Kidney (tissue), 14 donors: ENCODE measurements around the gene ABCB8. TPM values are rescaled to one million over a fixed set of nuclear protein-coding genes. Genes with fewer than 3 reads are reported as not detected.
A peak's percentile ranks its signal among the peaks of the same experiment; 100 is the strongest.

Experiments
- DNase-seq, 5 donors: peaks; one replicate each; pipeline ENCODE4 v3.0.0-alpha.2; 2013 to 2020
- FAIRE-seq: peaks from 2 replicates; lab custom pipeline; 2012; peaks lifted over from hg19 to GRCh38; lab: Jason Lieb, UNC
- H3K27ac ChIP-seq, 2 donors: one replicate each; pipeline ENCODE4 v1.7.0; 2013; ENCODE audit warnings: low read depth in 2 of 2, low read length in 2 of 2, inconsistent platforms in 1 of 2
- H3K27me3 ChIP-seq: one replicate; pipeline ENCODE4 v1.7.1; 2013; ENCODE audit warnings: low read length, inconsistent platforms; ENCODE audit not compliant: control insufficient read depth, insufficient read depth
- H3K36me3 ChIP-seq, 3 donors: one replicate each; pipeline versions ENCODE4 v1.7.0 to v1.7.1; 2013; ENCODE audit warnings: low read length in 3 of 3, control low read depth in 1 of 3, inconsistent platforms in 1 of 3; ENCODE audit not compliant: insufficient read depth in 3 of 3, control insufficient read depth in 2 of 3
- H3K4me1 ChIP-seq, 3 donors: one replicate each; pipeline versions ENCODE4 v1.7.0 to v1.7.1; 2013; ENCODE audit warnings: low read length in 3 of 3, inconsistent platforms in 1 of 3, low read depth in 1 of 3; ENCODE audit not compliant: control insufficient read depth in 2 of 3, insufficient read depth in 2 of 3
- H3K4me3 ChIP-seq, 3 donors: one replicate each; pipeline versions ENCODE4 v1.7.0 to v1.8.1; 2013; ENCODE audit warnings: low read length in 3 of 3, control low read depth in 1 of 3, inconsistent platforms in 1 of 3
- H3K9ac ChIP-seq, 3 donors: one replicate each; pipeline versions ENCODE4 v1.7.0 to v1.7.1; 2013; ENCODE audit warnings: low read length in 3 of 3, control low read depth in 1 of 3, inconsistent platforms in 1 of 3
- H3K9me3 ChIP-seq, 3 donors: one replicate each; pipeline versions ENCODE4 v1.7.0 to v1.7.1; 2013; ENCODE audit warnings: low read length in 3 of 3, control low read depth in 1 of 3, inconsistent platforms in 1 of 3; ENCODE audit not compliant: control insufficient read depth in 2 of 3, insufficient read depth in 1 of 3
- CTCF ChIP-seq: IDR thresholded peaks from 3 replicates; pipeline ENCODE4 v1.5.1; 2012; ENCODE audit warnings: mild to moderate bottlenecking, moderate library complexity, borderline replicate concordance; ENCODE audit not compliant: insufficient read depth; ENCODE audit errors: extremely low read depth
- intact Hi-C: fragments of 100-400 bp; cut with DNase I; formaldehyde crosslinking; loops from one replicate; pipeline ENCODE4 v1.11.1; 2022
- polyA plus RNA-seq: library from polyadenylated mRNA; stranded (reverse); fragments of 350-450 nt; fragmentation: Illumina TruSeq; extraction: RNeasy Lipid Tissue Mini Kit (QIAGEN cat#74804); gene quantifications from one replicate; pipeline ENCODE4 v1.2.3, GENCODE V29; 2014; ENCODE audit warnings: low read depth, low replicate concordance; ENCODE audit not compliant: insufficient read depth
- total RNA-seq: library from RNA; stranded (reverse); fragmentation: NEBNext Ultra II Directional; extraction: Animal tissue kit (Norgen Biotek cat#: 25700); gene quantifications from one replicate; pipeline ENCODE4 v1.2.1, GENCODE V29; 2021
- donor health status: control.
- donor health status: control.
- donor health status: control.
- donor health status: control.
- donor health status: control.
- donor health status: DM: yes; HTN: yes; CAD: no.
- donor health status: Normal renal cell carcinoma (clear cell type).

The ABCB8 gene
- total and polyA plus RNA-seq, 2 donors from 2014 or later = 34.3 to 36.0 TPM

GRCh38 chr7:151060113-151060415 is 31.8 kb downstream of the ABCB8 start:
- Histone ChIP-seq H3K27me3 (no peaks in the 10 kb centered on the region), H3K4me1 (peaks cover 4 to 38% (median 19%) of the 10 kb centered on the region in 3 donors), H3K9me3 (no peaks in the 10 kb centered on the region), H3K4me3 (peak overlapping the region; percentile 56 to 93 (median 71)), H3K27ac (peak overlapping the region; percentile 99 to 100), H3K36me3 (peaks cover 0 to 6% (median 4%) of the 10 kb centered on the region in 3 donors), H3K9ac (peak overlapping the region; percentile 26 to 95 (median 37))
- FAIRE-seq (no peak), DNase-seq (no peak)
- no peak for TF ChIP-seq CTCF
- intact Hi-C loops = no loop called here

GRCh38 chr7:151060416-151061212 is 32.4 kb downstream of the ABCB8 start:
- Histone ChIP-seq H3K9ac (peak overlapping the region; percentile 26 to 95 (median 37)), H3K9me3 (no peaks in the 10 kb centered on the region), H3K27ac (peak overlapping the region; percentile 99 to 100), H3K36me3 (peaks cover 0 to 11% (median 7%) of the 10 kb centered on the region in 3 donors), H3K4me1 (peaks cover 4 to 38% (median 19%) of the 10 kb centered on the region in 3 donors), H3K27me3 (no peaks in the 10 kb centered on the region), H3K4me3 (peak overlapping the region; percentile 56 to 93 (median 71))
- DNase-seq = peak in 4 of 5 donors; percentile 39 to 84 (median 51)
- no peak for TF ChIP-seq CTCF
- no peak for FAIRE-seq
- intact Hi-C loops = no loop called here

GRCh38 chr7:151061213-151062110 is 33.2 kb downstream of the ABCB8 start:
- FAIRE-seq = no peak
- Histone ChIP-seq H3K27ac (peak overlapping the region; percentile 11 to 30), H3K4me1 (peaks cover 4 to 38% (median 19%) of the 10 kb centered on the region in 3 donors)

More at GRCh38 chr7:151061213-151062110, 33.2 kb downstream of the ABCB8 start:
- Histone ChIP-seq H3K4me3 (no peak overlapping the region), H3K9me3 (no peaks in the 10 kb centered on the region), H3K27me3 (no peaks in the 10 kb centered on the region), H3K9ac (no peak overlapping the region), H3K36me3 (peaks cover 0 to 11% (median 7%) of the 10 kb centered on the region in 3 donors)
- no peak for TF ChIP-seq CTCF
- intact Hi-C loops = no loop called here
- no peak for DNase-seq
